Measurements from ENCODE around the gene MRPL45. TPM values are rescaled to one million over a fixed set of nuclear protein-coding genes. Genes with fewer than 3 reads are reported as not detected.

MRPL45 gene
- total and polyA plus RNA-seq, 2 of the 13 experiments (the other 11 are each of a cell fraction or from before 2014, with no cell fraction given) = 89.5 to 157 TPM

- Histone ChIP-seq H3K27me3 (ENCODE audit: control insufficient read depth in 1 of 2, insufficient read depth in 2 of 2, low read length in 2 of 2) (peaks cover 7 to 21% of the 10 kb centered on the region in 2 experiments; a peak in 3 of 5 replicates), H4K20me1 (ENCODE audit: insufficient read depth, low read length) (no peaks in the 10 kb centered on the region), H3K9ac (ENCODE audit: insufficient read depth, low read depth, low read length) (no peak overlapping the region), H3K4me2 (ENCODE audit: low read depth, low read length) (no peak overlapping the region), H3K27ac (ENCODE audit: extremely low read length, insufficient read depth, low read length) (no peak overlapping the region), H2AFZ (ENCODE audit: low read length) (no peak overlapping the region), H3K9me3 (ENCODE audit: low read length) (no peaks in the 10 kb centered on the region), H3K79me2 (ENCODE audit: insufficient read depth, low read length) (no peaks in the 10 kb centered on the region), H3K4me3 (replicated peaks in 1 of 3; ENCODE audit: insufficient read depth in 1 of 3, low read depth in 2 of 3, low read length in 3 of 3) (no peak overlapping the region), H3K36me3 (replicated peaks in 1 of 2; ENCODE audit: control insufficient read depth in 1 of 2, insufficient read depth in 2 of 2, low read length in 2 of 2) (peaks cover 16 to 29% of the 10 kb centered on the region in 2 experiments), H3K4me1 (ENCODE audit: insufficient read depth, low read length) (peaks cover 17% of the 10 kb centered on the region)
- intact Hi-C loops (cut with micrococcal nuclease; ENCODE audit: unreplicated experiment) = no loop called here
- no TSS peak for BruUV-seq (replicated peaks)
- ChIA-PET POLR2A (interaction anchor here (0.5 to 1.8 kb wide), 6 partner anchors 10 to 36 kb away, joined by 3 to 6 read pairs (median 4); partner anchors contain the start of genes MRPL45 and SOCS7), CTCF (ENCODE audit: low intra/inter-chr PET ratio, low total read pairs) (no interaction called here)
- in situ Hi-C loops (cut with HindIII; ENCODE audit: extremely low pct_ligation_motif_present, low pct_unique_long_range_greater_than_20kb) = no loop called here
- ATAC-seq = no peak
- WGBS (ENCODE audit: low lambda C conversion rate) = 88% methylated on average over 5 of the region's 5 CpGs
- no peak for FAIRE-seq
- no peak for DNase-seq (ENCODE audit: low spot score)
- no peak for TF ChIP-seq PLRG1 (conservative IDR thresholded peaks at IDR 0.05)
- TF ChIP-seq ZNF556 (CRISPR knock-in tag; IDR thresholded peaks at IDR 0.05; ENCODE audit: borderline replicate concordance) = no peak
- TF ChIP-seq TSC22D2 (CRISPR knock-in tag; IDR thresholded peaks at IDR 0.05; ENCODE audit: borderline replicate concordance) = no peak
- no peak for TF ChIP-seq FOXM1 (CRISPR knock-in tag; IDR thresholded peaks at IDR 0.05)
- no peak for TF ChIP-seq ZNF333 (CRISPR knock-in tag; IDR thresholded peaks at IDR 0.05; ENCODE audit: borderline replicate concordance)
- TF ChIP-seq ZBTB25 (CRISPR knock-in tag; IDR thresholded peaks at IDR 0.05) = no peak
- TF ChIP-seq ZNF646 (CRISPR knock-in tag; IDR thresholded peaks at IDR 0.05) = no peak
- no peak for TF ChIP-seq ZNF704 (CRISPR knock-in tag; IDR thresholded peaks at IDR 0.05; ENCODE audit: borderline replicate concordance)
- no peak for TF ChIP-seq ZFP36 (IDR thresholded peaks at IDR 0.05; ENCODE audit: borderline replicate concordance, low read depth, low read length, partially characterized antibody)
- peak; percentile 66 for TF ChIP-seq RBM22 (optimal IDR thresholded peaks at IDR 0.05; ENCODE audit: low read length)
- TF ChIP-seq POLR2G (IDR thresholded peaks at IDR 0.05; ENCODE audit: low read depth, low read length) = peak; percentile 59
- TF ChIP-seq PCBP2 (optimal IDR thresholded peaks at IDR 0.05; ENCODE audit: low read depth, low read length, poor library complexity, severe bottlenecking) = no peak
- TF ChIP-seq ZNF576 (CRISPR knock-in tag; IDR thresholded peaks at IDR 0.05) = no peak
- no peak for TF ChIP-seq ZNF263 (CRISPR knock-in tag; IDR thresholded peaks at IDR 0.05)
- TF ChIP-seq ZNF432 (CRISPR knock-in tag; IDR thresholded peaks at IDR 0.05; ENCODE audit: borderline replicate concordance) = no peak
Observed at GRCh38 chr17:38325221-38325851, 28.4 kb downstream of the MRPL45 start.
